Neutrophil (primary cell): ENCODE measurements around the gene VPS41.

Source experiments
- H3K27ac ChIP-seq: fragments of 200-600 bp; sonication (generic); 2 replicates; pipeline ENCODE4 v1.5.1; 2016; ENCODE audit warnings: mild to moderate bottlenecking, moderate library complexity
- H3K27me3 ChIP-seq: fragments of 200-600 bp; sonication (generic); 2 replicates; pipeline ENCODE4 v1.6.0; 2016; ENCODE audit warnings: mild to moderate bottlenecking
- H3K36me3 ChIP-seq: fragments of 200-600 bp; sonication (generic); 2 replicates; pipeline ENCODE4 v1.5.1; 2017
- H3K4me1 ChIP-seq, 2 experiments: fragments of 200-600 bp in 1 of 2; sonication (generic) in 1 of 2; 1 replicate in 1 of 2; 2 replicates in 1 of 2; pipeline versions ENCODE4 v1.5.1 to v1.6.1; 2013 to 2016; ENCODE audit warnings: low read depth in 1 of 2, low read length in 1 of 2, mild to moderate bottlenecking in 1 of 2, moderate library complexity in 1 of 2; ENCODE audit not compliant: control insufficient read depth in 1 of 2, insufficient read depth in 1 of 2
- H3K4me3 ChIP-seq, 2 experiments: fragments of 200-600 bp in 1 of 2; sonication (generic) in 1 of 2; 1 replicate in 1 of 2; 2 replicates in 1 of 2; pipeline ENCODE4 v1.5.1; 2013 to 2016; ENCODE audit warnings: low read depth in 1 of 2, low read length in 1 of 2, mild to moderate bottlenecking in 1 of 2, moderate library complexity in 1 of 2
- H3K9me3 ChIP-seq: fragments of 200-600 bp; sonication (generic); 2 replicates; pipeline ENCODE4 v1.5.1; 2016
- TF ChIP-seq, protein P1 (sequence below): fragments of 200-600 bp; sonication (generic); IDR thresholded peaks from 2 replicates; pipeline ENCODE4 v1.5.1; 2016; ENCODE audit warnings: antibody characterized with exemption

The VPS41 gene

DNA sequence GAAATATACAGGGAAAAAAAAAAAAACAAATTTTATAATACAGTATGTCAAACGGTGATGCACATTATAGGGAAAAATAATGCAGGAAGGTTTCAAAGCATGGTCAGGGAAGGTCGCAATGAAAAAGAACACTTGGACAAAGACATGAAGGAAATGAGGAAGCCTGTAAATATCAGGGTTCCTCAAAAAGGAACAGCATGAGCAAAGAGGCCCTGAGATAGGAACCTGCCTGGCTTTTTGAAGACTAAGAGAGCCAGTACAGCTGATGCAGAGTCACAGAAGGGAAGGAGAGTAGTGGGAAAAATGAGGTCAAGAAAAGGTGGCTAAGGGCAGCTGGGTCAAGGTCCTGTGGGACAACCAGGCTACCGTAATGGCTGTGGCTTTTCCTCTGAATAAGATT lies 1.9 kb downstream of the VPS41 start:
- Histone ChIP-seq H3K9me3 (no peaks in the 10 kb centered on the region), H3K4me3 (no peak overlapping the region), H3K27ac (peak overlapping the region; percentile 39), H3K27me3 (no peaks in the 10 kb centered on the region), H3K4me1 (peaks cover 16 to 18% of the 10 kb centered on the region in 2 experiments), H3K36me3 (no peaks in the 10 kb centered on the region)
- TF ChIP-seq, protein P1, sequence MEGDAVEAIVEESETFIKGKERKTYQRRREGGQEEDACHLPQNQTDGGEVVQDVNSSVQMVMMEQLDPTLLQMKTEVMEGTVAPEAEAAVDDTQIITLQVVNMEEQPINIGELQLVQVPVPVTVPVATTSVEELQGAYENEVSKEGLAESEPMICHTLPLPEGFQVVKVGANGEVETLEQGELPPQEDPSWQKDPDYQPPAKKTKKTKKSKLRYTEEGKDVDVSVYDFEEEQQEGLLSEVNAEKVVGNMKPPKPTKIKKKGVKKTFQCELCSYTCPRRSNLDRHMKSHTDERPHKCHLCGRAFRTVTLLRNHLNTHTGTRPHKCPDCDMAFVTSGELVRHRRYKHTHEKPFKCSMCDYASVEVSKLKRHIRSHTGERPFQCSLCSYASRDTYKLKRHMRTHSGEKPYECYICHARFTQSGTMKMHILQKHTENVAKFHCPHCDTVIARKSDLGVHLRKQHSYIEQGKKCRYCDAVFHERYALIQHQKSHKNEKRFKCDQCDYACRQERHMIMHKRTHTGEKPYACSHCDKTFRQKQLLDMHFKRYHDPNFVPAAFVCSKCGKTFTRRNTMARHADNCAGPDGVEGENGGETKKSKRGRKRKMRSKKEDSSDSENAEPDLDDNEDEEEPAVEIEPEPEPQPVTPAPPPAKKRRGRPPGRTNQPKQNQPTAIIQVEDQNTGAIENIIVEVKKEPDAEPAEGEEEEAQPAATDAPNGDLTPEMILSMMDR, result no peak

- Histone ChIP-seq H3K9me3 (no peaks in the 10 kb centered on the region), H3K4me3 (no peak overlapping the region), H3K27me3 (no peaks in the 10 kb centered on the region), H3K36me3 (no peaks in the 10 kb centered on the region), H3K27ac (no peak overlapping the region), H3K4me1 (peaks cover 16 to 18% of the 10 kb centered on the region in 2 experiments)
- TF ChIP-seq, protein P1, result no peak
Observed at GRCh38 chr7:38905056-38905759, 3.8 kb downstream of the VPS41 start.

DNA sequence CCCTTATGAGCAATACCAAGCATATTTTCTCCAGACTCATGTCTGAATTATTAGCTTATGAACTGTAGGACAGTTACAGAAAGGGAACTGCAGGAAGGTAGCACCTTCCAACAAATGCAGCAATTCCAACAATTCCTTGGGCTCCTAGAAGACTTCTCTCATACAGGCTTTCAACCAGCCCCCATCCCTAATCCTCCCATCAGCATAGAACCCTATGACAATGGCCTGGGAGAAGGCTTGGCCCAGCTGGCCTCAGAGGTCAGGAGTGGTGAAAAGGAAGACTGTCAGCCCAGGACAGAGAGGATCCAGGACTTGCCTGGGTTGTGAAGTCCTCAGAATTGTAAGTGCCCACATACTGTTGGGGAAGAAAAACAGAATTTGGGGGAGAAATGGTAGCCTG lies 5.9 kb downstream of the VPS41 start:
- TF ChIP-seq, protein P1, result no peak
- Histone ChIP-seq H3K4me3 (no peak overlapping the region), H3K9me3 (no peaks in the 10 kb centered on the region), H3K27me3 (no peaks in the 10 kb centered on the region), H3K36me3 (no peaks in the 10 kb centered on the region), H3K4me1 (peaks cover 10 to 11% of the 10 kb centered on the region in 2 experiments), H3K27ac (no peak overlapping the region)

DNA sequence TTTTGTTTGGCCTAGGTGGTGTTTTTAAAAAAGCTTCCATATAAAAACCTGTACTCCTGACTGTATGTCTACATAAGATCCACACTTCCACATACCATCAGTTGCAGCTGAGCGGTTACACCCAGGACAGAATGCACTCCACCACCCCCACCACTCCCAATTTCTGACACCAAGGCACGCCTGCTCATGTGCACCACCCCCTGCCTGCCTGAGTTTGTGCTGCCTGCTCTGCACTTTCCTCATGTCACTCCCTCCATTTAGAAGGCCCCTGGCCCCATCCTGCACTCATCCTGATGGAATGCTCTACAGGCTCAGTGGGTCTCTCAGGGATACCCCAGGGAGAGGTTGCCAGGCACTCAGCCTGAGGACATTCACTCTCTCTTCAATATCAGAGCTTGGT lies 6.5 kb downstream of the VPS41 start:
- Histone ChIP-seq H3K27ac (no peak overlapping the region), H3K27me3 (no peaks in the 10 kb centered on the region), H3K4me3 (no peak overlapping the region), H3K4me1 (peaks cover 5 to 7% of the 10 kb centered on the region in 2 experiments), H3K9me3 (no peaks in the 10 kb centered on the region), H3K36me3 (no peaks in the 10 kb centered on the region)
- TF ChIP-seq, protein P1, result no peak

DNA sequence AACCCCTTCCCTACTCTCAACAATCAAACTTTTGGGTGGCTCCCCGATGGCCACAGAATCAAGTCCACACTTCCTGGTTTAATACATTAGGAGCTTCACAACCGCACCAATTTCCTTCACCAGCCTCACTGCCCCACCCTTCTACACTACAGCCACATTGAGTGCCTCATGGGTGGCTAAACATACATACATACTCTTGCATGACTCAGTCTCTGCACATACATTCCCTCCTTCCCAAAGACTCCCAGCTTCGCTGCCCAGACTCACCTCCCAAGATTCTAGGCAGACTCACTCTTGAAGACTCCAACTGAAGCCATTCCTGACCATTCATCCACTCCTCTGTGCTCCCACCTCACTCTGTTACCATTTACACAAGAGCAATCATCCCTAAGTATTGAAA lies 15.9 kb downstream of the VPS41 start:
- H3K36me3 ChIP-seq, result peaks cover 15% of the 10 kb centered on the region
- TF ChIP-seq, protein P1, result no peak
- no peaks in the 10 kb centered on the region for H3K4me1 ChIP-seq
- no peaks in the 10 kb centered on the region for H3K9me3 ChIP-seq
- H3K4me3 ChIP-seq, result no peak overlapping the region
- no peak overlapping the region for H3K27ac ChIP-seq
- H3K27me3 ChIP-seq, result no peaks in the 10 kb centered on the region
